Caco-2 (cell line): Measurements from ENCODE around the gene QRFP. TPM values are rescaled to one million over a fixed set of nuclear protein-coding genes. Genes with fewer than 3 reads are reported as not detected.
A peak's percentile ranks its signal among the peaks of the same experiment; 100 is the strongest.

Experiments used
- BruUV-seq: library from RNA; stranded (reverse); fragments of 400-500 nt; replicated peaks from 2 replicates; lab custom pipeline; 2021; lab: Mats Ljungman, UMichigan
- CTCF ChIA-PET: fragments of 300-600 bp; sonication (Branson Sonifier 250); formaldehyde crosslinking; loops from one replicate; lab custom pipeline; 2022; ENCODE audit warnings: antibody characterized with exemption; lab: Charles Lee
- POLR2A ChIA-PET: fragments of 300-600 bp; sonication (Branson Sonifier 250); formaldehyde crosslinking; loops from one replicate; lab custom pipeline; 2022; ENCODE audit warnings: antibody characterized with exemption; lab: Charles Lee
- DNase-seq, 2 experiments: peaks; one replicate each; pipeline versions ENCODE4 v3.0.0 to v3.0.0-alpha.2; 2020 to 2022
- H3K27me3 ChIP-seq: replicated peaks from 2 replicates; pipeline ENCODE4 v1.6.0; 2011; ENCODE audit warnings: low read length; ENCODE audit not compliant: control insufficient read depth, insufficient read depth
- H3K36me3 ChIP-seq: 2 replicates; pipeline ENCODE4 v1.5.1; 2011; ENCODE audit warnings: low read length; ENCODE audit not compliant: control insufficient read depth, insufficient read depth
- H3K4me1 ChIP-seq: fragments of 250-450 bp; sonication (Bioruptor Pico); 2 replicates; pipeline ENCODE4 v1.5.1; 2020; ENCODE audit warnings: mild to moderate bottlenecking
- H3K4me3 ChIP-seq: 2 replicates; pipeline ENCODE4 v1.5.1; 2011; ENCODE audit warnings: low read depth, mild to moderate bottlenecking, control low read depth, low read length
- H3K9me3 ChIP-seq: fragments of 250-450 bp; sonication (Bioruptor Pico); 2 replicates; pipeline ENCODE4 v1.5.1; 2020; ENCODE audit warnings: mild to moderate bottlenecking, moderate library complexity
- H3K27ac Mint-ChIP-seq: one replicate; pipeline ENCODE4 v1.8.0; 2022; ENCODE audit warnings: mixed read lengths; ENCODE audit not compliant: unreplicated experiment
- H3K27me3 Mint-ChIP-seq: one replicate; pipeline ENCODE4 v1.8.0; 2022; ENCODE audit warnings: mixed read lengths; ENCODE audit not compliant: insufficient read depth, unreplicated experiment
- H3K36me3 Mint-ChIP-seq: one replicate; pipeline ENCODE4 v1.8.0; 2022; ENCODE audit warnings: mild to moderate bottlenecking, mixed read lengths; ENCODE audit not compliant: insufficient read depth, unreplicated experiment
- H3K4me1 Mint-ChIP-seq: one replicate; pipeline ENCODE4 v1.8.0; 2022; ENCODE audit warnings: low read depth, mixed read lengths; ENCODE audit not compliant: unreplicated experiment
- H3K4me3 Mint-ChIP-seq: one replicate; pipeline ENCODE4 v1.8.0; 2022; ENCODE audit warnings: mild to moderate bottlenecking, moderate library complexity, mixed read lengths; ENCODE audit not compliant: unreplicated experiment
- H3K9me3 Mint-ChIP-seq: one replicate; pipeline ENCODE4 v1.8.0; 2022; ENCODE audit warnings: mixed read lengths; ENCODE audit not compliant: unreplicated experiment
- intact Hi-C: fragments of 100-400 bp; cut with micrococcal nuclease; formaldehyde crosslinking; loops from one replicate; pipeline ENCODE4 v1.10.0; 2022; ENCODE audit not compliant: unreplicated experiment
- total RNA-seq: library from RNA; stranded (reverse); gene quantifications from 2 replicates; pipeline ENCODE4 v1.2.3, GENCODE V29; 2022
- TF ChIP-seq, protein P1 (sequence below), 2 experiments: fragments of 200-600 bp in 1 of 2; IDR thresholded peaks; 1 replicate in 1 of 2; 2 replicates in 1 of 2; pipeline versions ENCODE4 v1.5.1 to v1.8.0; 2011 to 2022; ENCODE audit warnings: antibody characterized with exemption in 1 of 2, control low read depth in 1 of 2, inconsistent platforms in 1 of 2, low read depth in 1 of 2, low read length in 1 of 2, mild to moderate bottlenecking in 1 of 2, moderate library complexity in 1 of 2; ENCODE audit not compliant: insufficient read depth in 1 of 2, severe bottlenecking in 1 of 2, unreplicated experiment in 1 of 2

Gene QRFP
- total RNA-seq, 1 experiment from 2014 or later, result not detected

DNA sequence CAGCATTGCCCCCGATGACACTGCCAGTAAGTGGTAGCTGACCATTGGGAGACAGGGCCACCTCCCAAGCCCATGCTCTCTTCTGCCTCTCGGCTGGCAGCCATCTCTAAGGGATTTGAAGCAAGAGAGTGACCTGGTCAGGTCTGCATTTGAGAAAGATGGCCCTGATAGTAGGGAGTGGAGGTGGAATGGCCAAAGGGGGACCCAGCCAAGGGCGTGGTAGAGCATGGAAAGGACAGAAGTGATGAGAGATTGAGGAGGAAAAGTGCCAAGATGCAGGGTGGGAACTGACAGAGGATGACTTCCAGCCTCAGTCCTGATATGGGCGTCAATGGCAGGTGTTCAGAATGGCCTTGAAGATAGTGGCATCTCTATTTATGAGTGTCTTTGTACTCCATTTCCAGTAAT, 52.6 kb downstream of the QRFP start:
- peaks cover 9% of the 10 kb centered on the region for H3K4me1 Mint-ChIP-seq
- peak overlapping the region; percentile 52 for H3K27ac Mint-ChIP-seq
- Histone ChIP-seq H3K4me3 (no peak overlapping the region), H3K9me3 (no peaks in the 10 kb centered on the region), H3K36me3 (no peaks in the 10 kb centered on the region), H3K4me1 (peaks cover 4% of the 10 kb centered on the region; the same call in 1 of the 2 replicates), H3K27me3 (no peaks in the 10 kb centered on the region)
- TF ChIP-seq, protein P1, sequence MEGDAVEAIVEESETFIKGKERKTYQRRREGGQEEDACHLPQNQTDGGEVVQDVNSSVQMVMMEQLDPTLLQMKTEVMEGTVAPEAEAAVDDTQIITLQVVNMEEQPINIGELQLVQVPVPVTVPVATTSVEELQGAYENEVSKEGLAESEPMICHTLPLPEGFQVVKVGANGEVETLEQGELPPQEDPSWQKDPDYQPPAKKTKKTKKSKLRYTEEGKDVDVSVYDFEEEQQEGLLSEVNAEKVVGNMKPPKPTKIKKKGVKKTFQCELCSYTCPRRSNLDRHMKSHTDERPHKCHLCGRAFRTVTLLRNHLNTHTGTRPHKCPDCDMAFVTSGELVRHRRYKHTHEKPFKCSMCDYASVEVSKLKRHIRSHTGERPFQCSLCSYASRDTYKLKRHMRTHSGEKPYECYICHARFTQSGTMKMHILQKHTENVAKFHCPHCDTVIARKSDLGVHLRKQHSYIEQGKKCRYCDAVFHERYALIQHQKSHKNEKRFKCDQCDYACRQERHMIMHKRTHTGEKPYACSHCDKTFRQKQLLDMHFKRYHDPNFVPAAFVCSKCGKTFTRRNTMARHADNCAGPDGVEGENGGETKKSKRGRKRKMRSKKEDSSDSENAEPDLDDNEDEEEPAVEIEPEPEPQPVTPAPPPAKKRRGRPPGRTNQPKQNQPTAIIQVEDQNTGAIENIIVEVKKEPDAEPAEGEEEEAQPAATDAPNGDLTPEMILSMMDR (IDR thresholded peaks at IDR 0.05; ENCODE audit: insufficient read depth in 1 of 2, low read depth in 1 of 2, low read length in 1 of 2, severe bottlenecking in 1 of 2, unreplicated experiment in 1 of 2), result no peak
- no peak overlapping the region for H3K4me3 Mint-ChIP-seq
- POLR2A ChIA-PET, result no interaction called here
- no peak for DNase-seq
- intact Hi-C loops, result no loop called here
- no peaks in the 10 kb centered on the region for H3K27me3 Mint-ChIP-seq
- peaks cover 5% of the 10 kb centered on the region for H3K36me3 Mint-ChIP-seq
- no peaks in the 10 kb centered on the region for H3K9me3 Mint-ChIP-seq
- CTCF ChIA-PET, result no interaction called here
- no TSS peak for BruUV-seq

DNA sequence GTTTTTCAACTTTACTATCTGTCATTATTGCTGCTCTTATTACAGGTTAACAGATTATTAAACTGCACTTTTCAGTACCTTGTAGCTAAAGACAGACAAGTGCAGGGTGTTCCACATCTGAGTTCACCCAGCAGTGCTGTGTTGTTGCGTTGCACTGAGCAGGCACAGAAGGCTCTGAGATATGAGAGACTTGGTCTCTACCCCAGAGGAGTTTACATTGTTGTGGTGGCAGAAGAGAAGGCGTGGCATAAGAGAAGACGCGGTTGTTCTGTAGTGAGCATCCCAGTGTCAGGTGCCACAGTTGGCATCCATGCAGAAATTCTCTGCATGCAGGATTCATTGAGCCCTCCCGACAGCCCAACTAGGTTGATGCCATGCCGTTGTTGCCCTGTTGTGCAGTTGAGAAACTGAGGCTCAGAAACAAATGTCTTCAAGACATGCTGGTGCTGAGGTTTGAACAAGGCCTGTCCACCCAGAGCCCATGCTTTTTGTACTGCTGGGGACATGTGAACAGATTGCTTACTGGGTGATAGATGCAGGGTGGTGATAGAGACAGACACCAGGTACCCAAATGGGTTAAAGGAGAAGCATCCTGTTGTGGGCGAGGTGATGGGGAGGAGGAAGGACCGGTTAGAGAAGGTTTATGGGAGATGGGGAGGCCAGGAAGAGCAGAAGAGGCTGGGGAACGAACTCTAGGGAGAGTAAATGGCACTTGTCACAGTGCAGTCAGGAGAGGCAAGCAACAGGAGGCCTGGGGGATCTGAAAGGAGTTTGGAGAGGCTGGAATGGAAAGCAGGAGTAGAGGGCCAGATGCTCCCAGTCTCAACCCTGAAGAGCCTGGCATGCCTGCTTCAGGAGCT, 53.3 kb downstream of the QRFP start:
- ChIA-PET POLR2A (no interaction called here), CTCF (interaction anchor here (1.2 kb wide), 1 partner anchor 23 kb away, joined by 6 read pairs; no protein-coding TSS in a partner anchor)
- Mint-ChIP-seq H3K36me3 (peaks cover 5% of the 10 kb centered on the region), H3K27me3 (no peaks in the 10 kb centered on the region), H3K4me3 (no peak overlapping the region), H3K9me3 (no peaks in the 10 kb centered on the region), H3K4me1 (peaks cover 16% of the 10 kb centered on the region), H3K27ac (peak overlapping the region; percentile 52)
- TF ChIP-seq, protein P1 (IDR thresholded peaks at IDR 0.05; ENCODE audit: insufficient read depth in 1 of 2, low read depth in 1 of 2, low read length in 1 of 2, severe bottlenecking in 1 of 2, unreplicated experiment in 1 of 2), result no peak
- Histone ChIP-seq H3K27me3 (no peaks in the 10 kb centered on the region), H3K36me3 (no peaks in the 10 kb centered on the region), H3K9me3 (no peaks in the 10 kb centered on the region), H3K4me1 (peaks cover 4% of the 10 kb centered on the region; the same call in 1 of the 2 replicates), H3K4me3 (no peak overlapping the region)
- BruUV-seq, result no TSS peak
- intact Hi-C loops, result no loop called here
- no peak for DNase-seq

Other genes with a start within 250 kb of the QRFP start
- 0.32 and 0.34 TPM in 2 replicates for gene PRDM12, start 232.2 kb downstream of the QRFP start, total RNA-seq
- 59.1 and 68.4 TPM in 2 replicates for gene EXOSC2, start 203.0 kb downstream of the QRFP start, total RNA-seq
- gene ABL1, start 61.6 kb downstream of the QRFP start, total RNA-seq, result 50.9 and 55.2 TPM in 2 replicates
- gene FIBCD1, start 42.4 kb upstream of the QRFP start, total RNA-seq, result not detected in 2 replicates
- 0.36 and 0.44 TPM in 2 replicates for gene LAMC3, start 112.4 kb upstream of the QRFP start, total RNA-seq
- 20.8 and 23.3 TPM in 2 replicates for gene AIF1L, start 199.7 kb upstream of the QRFP start, total RNA-seq
- 52.3 and 52.9 TPM in 2 replicates for gene NUP214, start 228.8 kb upstream of the QRFP start, total RNA-seq